Measurements from ENCODE around the gene SEC23A.

DNA sequence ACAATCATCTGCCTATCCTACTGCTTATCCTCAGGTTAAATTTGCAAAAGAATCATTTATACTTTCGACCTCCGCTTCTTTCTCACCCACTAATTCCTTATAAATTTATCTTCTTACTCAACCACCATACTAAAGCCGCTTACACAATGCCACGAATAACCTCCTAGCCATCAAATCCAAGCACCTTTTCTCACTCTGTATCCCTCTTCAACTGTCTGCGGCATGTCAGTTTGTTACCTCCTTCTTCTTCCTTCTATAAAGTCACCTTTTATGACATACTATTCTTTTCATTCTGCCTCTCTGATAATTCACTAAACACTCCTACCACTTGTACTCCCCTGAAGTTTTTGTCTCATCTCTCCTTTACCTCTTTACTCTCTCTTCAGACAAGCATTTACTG, 66.3 kb downstream of the SEC23A start:
- TF ChIP-seq, protein P1, sequence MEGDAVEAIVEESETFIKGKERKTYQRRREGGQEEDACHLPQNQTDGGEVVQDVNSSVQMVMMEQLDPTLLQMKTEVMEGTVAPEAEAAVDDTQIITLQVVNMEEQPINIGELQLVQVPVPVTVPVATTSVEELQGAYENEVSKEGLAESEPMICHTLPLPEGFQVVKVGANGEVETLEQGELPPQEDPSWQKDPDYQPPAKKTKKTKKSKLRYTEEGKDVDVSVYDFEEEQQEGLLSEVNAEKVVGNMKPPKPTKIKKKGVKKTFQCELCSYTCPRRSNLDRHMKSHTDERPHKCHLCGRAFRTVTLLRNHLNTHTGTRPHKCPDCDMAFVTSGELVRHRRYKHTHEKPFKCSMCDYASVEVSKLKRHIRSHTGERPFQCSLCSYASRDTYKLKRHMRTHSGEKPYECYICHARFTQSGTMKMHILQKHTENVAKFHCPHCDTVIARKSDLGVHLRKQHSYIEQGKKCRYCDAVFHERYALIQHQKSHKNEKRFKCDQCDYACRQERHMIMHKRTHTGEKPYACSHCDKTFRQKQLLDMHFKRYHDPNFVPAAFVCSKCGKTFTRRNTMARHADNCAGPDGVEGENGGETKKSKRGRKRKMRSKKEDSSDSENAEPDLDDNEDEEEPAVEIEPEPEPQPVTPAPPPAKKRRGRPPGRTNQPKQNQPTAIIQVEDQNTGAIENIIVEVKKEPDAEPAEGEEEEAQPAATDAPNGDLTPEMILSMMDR (IDR thresholded peaks at IDR 0.05; ENCODE audit: borderline replicate concordance, extremely low read depth, low read length, poor library complexity, severe bottlenecking), result no peak
- no peak for TF ChIP-seq EZH2 (IDR thresholded peaks at IDR 0.05; ENCODE audit: borderline replicate concordance, low read depth, low read length, severe bottlenecking)
